ENCODE results near the gene SEPTIN8. TPM values are rescaled to one million over a fixed set of nuclear protein-coding genes. Genes with fewer than 3 reads are reported as not detected.
A peak's percentile ranks its signal among the peaks of the same experiment; 100 is the strongest.

SEPTIN8 gene
- total RNA-seq, 1 donor from 2014 or later: 97.5 TPM

DNA sequence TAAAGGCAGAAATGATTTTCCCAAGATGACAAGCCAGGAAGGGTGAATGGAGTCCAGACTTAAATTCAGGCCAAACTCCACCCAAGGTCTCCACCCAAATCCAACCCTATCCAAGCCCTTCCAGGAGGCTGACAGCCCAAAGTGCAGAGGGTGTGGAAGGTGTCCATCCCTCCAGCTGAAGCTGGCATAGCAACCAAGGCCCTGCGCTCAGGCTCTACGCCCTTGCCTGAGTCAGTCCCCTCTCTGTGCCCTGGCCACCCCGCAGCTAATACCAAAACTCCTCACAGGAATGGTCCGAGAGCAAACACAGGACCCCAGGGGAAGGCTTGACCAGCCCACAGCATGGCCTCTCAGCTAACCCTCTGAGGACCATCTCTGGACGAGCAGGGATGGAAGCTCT lies 2.1 kb downstream of the SEPTIN8 start:
- Histone ChIP-seq H3K4me1 (ENCODE audit: insufficient read depth, low read length) (peaks cover 4% of the 10 kb centered on the region), H3K4me2 (ENCODE audit: low read length) (peak overlapping the region; percentile 94), H3K79me2 (ENCODE audit: insufficient read depth, low read length) (peaks cover 75% of the 10 kb centered on the region), H3K9me3 (ENCODE audit: insufficient read depth, low read depth, low read length) (no peaks in the 10 kb centered on the region), H3K4me3 (ENCODE audit: insufficient read depth, low read depth, low read length) (no peak overlapping the region), H3K27ac (ENCODE audit: low read depth, low read length) (no peak overlapping the region), H3K36me3 (ENCODE audit: insufficient read depth, low read length) (no peaks in the 10 kb centered on the region), H2AFZ (ENCODE audit: low read depth, low read length) (no peak overlapping the region), H3K9ac (ENCODE audit: low read length) (no peak overlapping the region), H3K27me3 (ENCODE audit: insufficient read depth, low read length) (no peaks in the 10 kb centered on the region), H4K20me1 (ENCODE audit: insufficient read depth, low read length) (peaks cover 53% of the 10 kb centered on the region)
- TF ChIP-seq EZH2 (IDR thresholded peaks at IDR 0.05; ENCODE audit: insufficient read depth, low read length) (no peak), CTCF (IDR thresholded peaks at IDR 0.05; ENCODE audit: insufficient read depth, low read depth, low read length) (no peak)
- H3K36me3 Mint-ChIP-seq (ENCODE audit: low read depth, unreplicated experiment): peaks cover 6% of the 10 kb centered on the region
- no peaks in the 10 kb centered on the region for H3K9me3 Mint-ChIP-seq (ENCODE audit: unreplicated experiment)
- no peaks in the 10 kb centered on the region for H3K27me3 Mint-ChIP-seq (ENCODE audit: low read depth, unreplicated experiment)
- peak overlapping the region; percentile 92 for H3K4me3 Mint-ChIP-seq (ENCODE audit: unreplicated experiment)
- peaks cover 45% of the 10 kb centered on the region for H3K4me1 Mint-ChIP-seq (ENCODE audit: low read depth, unreplicated experiment)
- H3K27ac Mint-ChIP-seq (ENCODE audit: unreplicated experiment): no peak overlapping the region
- no peak for DNase-seq (ENCODE audit: low read depth)
- FAIRE-seq: no peak

DNA sequence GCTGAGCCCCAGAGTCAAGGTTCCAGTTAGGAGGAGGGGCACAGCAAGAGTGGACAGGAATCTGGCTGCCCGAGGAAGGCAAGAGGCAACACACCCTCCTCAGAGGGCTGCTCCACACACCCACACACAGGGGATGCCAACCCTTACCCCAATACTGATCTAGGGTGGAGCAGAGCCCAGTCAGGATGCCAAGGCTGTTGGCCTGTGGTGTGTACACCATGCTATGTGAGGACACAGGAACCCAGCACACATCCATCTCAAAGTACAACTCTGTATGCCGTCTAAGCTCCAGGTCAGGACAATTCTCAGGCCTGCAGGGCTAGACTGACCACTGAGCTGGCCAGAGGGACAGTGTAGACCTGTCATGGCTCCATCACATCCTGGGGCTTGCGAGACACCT lies 2.6 kb downstream of the SEPTIN8 start:
- Histone ChIP-seq H3K79me2 (ENCODE audit: insufficient read depth, low read length) (peaks cover 78% of the 10 kb centered on the region), H3K4me2 (ENCODE audit: low read length) (no peak overlapping the region), H3K27me3 (ENCODE audit: insufficient read depth, low read length) (no peaks in the 10 kb centered on the region), H3K9me3 (ENCODE audit: insufficient read depth, low read depth, low read length) (no peaks in the 10 kb centered on the region), H3K27ac (ENCODE audit: low read depth, low read length) (no peak overlapping the region), H3K4me1 (ENCODE audit: insufficient read depth, low read length) (peaks cover 4% of the 10 kb centered on the region), H2AFZ (ENCODE audit: low read depth, low read length) (no peak overlapping the region), H4K20me1 (ENCODE audit: insufficient read depth, low read length) (peaks cover 56% of the 10 kb centered on the region), H3K4me3 (ENCODE audit: insufficient read depth, low read depth, low read length) (no peak overlapping the region), H3K36me3 (ENCODE audit: insufficient read depth, low read length) (no peaks in the 10 kb centered on the region), H3K9ac (ENCODE audit: low read length) (no peak overlapping the region)
- H3K36me3 Mint-ChIP-seq (ENCODE audit: low read depth, unreplicated experiment): peaks cover 6% of the 10 kb centered on the region
- H3K4me1 Mint-ChIP-seq (ENCODE audit: low read depth, unreplicated experiment): peaks cover 45% of the 10 kb centered on the region
- no peaks in the 10 kb centered on the region for H3K9me3 Mint-ChIP-seq (ENCODE audit: unreplicated experiment)
- DNase-seq (ENCODE audit: low read depth) (no peak), FAIRE-seq (no peak)
- TF ChIP-seq EZH2 (IDR thresholded peaks at IDR 0.05; ENCODE audit: insufficient read depth, low read length) (no peak), CTCF (IDR thresholded peaks at IDR 0.05; ENCODE audit: insufficient read depth, low read depth, low read length) (no peak)
- H3K4me3 Mint-ChIP-seq (ENCODE audit: unreplicated experiment): no peak overlapping the region
- H3K27ac Mint-ChIP-seq (ENCODE audit: unreplicated experiment): no peak overlapping the region
- no peaks in the 10 kb centered on the region for H3K27me3 Mint-ChIP-seq (ENCODE audit: low read depth, unreplicated experiment)

GRCh38 chr5:132773601-132774355 lies 3.3 kb downstream of the SEPTIN8 start:
- H3K9ac ChIP-seq (ENCODE audit: low read length): no peak overlapping the region
- no peak overlapping the region for H3K27ac ChIP-seq (ENCODE audit: low read depth, low read length)
- Mint-ChIP-seq H3K4me1 (ENCODE audit: low read depth, unreplicated experiment) (peaks cover 47% of the 10 kb centered on the region), H3K27me3 (ENCODE audit: low read depth, unreplicated experiment) (no peaks in the 10 kb centered on the region), H3K4me3 (ENCODE audit: unreplicated experiment) (peak overlapping the region; percentile 24), H3K27ac (ENCODE audit: unreplicated experiment) (no peak overlapping the region), H3K9me3 (ENCODE audit: unreplicated experiment) (no peaks in the 10 kb centered on the region), H3K36me3 (ENCODE audit: low read depth, unreplicated experiment) (peaks cover 6% of the 10 kb centered on the region)
- no peaks in the 10 kb centered on the region for H3K36me3 ChIP-seq (ENCODE audit: insufficient read depth, low read length)
- no peak overlapping the region for H3K4me2 ChIP-seq (ENCODE audit: low read length)
- H2AFZ ChIP-seq (ENCODE audit: low read depth, low read length): no peak overlapping the region
- TF ChIP-seq EZH2 (IDR thresholded peaks at IDR 0.05; ENCODE audit: insufficient read depth, low read length) (no peak), CTCF (IDR thresholded peaks at IDR 0.05; ENCODE audit: insufficient read depth, low read depth, low read length) (no peak)
- H3K27me3 ChIP-seq (ENCODE audit: insufficient read depth, low read length): no peaks in the 10 kb centered on the region
- no peak overlapping the region for H3K4me3 ChIP-seq (ENCODE audit: insufficient read depth, low read depth, low read length)
- no peak for DNase-seq (ENCODE audit: low read depth)
- no peaks in the 10 kb centered on the region for H3K9me3 ChIP-seq (ENCODE audit: insufficient read depth, low read depth, low read length)
- peaks cover 62% of the 10 kb centered on the region for H4K20me1 ChIP-seq (ENCODE audit: insufficient read depth, low read length)
- peaks cover 4% of the 10 kb centered on the region for H3K4me1 ChIP-seq (ENCODE audit: insufficient read depth, low read length)
- FAIRE-seq: no peak
- peaks cover 84% of the 10 kb centered on the region for H3K79me2 ChIP-seq (ENCODE audit: insufficient read depth, low read length)
